ENCODE results near the gene KCNJ3. TPM values are rescaled to one million over a fixed set of nuclear protein-coding genes. Genes with fewer than 3 reads are reported as not detected.

The KCNJ3 gene
- total and polyA plus RNA-seq, 9 of the 15 experiments (the other 6 are each of a cell fraction or from before 2014, with no cell fraction given), result not detected

DNA sequence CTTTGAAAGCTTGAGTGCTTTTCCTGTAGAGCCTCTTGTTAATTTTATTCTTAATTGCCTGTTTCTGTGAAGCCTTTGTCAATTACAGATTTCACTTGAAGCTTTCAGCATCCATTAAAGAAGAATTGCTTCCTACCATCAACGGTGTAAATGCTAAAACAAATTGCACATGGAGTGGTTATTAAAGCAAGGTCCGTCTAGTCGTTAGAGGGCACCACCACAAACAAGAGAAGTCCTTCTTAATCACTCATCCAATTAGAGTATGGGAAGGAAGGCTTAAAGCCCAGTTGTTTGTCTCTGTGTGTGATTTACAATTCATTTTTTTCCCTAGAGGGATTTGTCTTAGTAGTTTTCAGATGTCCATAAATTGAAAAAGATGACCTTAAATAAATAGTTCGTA, 1.6 kb downstream of the KCNJ3 start (continued):
- TF ChIP-seq ARHGAP35 (IDR thresholded peaks at IDR 0.05; ENCODE audit: partially characterized antibody) (no peak), SIX5 (IDR thresholded peaks at IDR 0.05; ENCODE audit: borderline replicate concordance in 1 of 2, insufficient read depth in 1 of 2, low read depth in 1 of 2, low read length in 2 of 2) (no peak), NUFIP1 (IDR thresholded peaks at IDR 0.05; ENCODE audit: partially characterized antibody) (no peak), MAFF (IDR thresholded peaks at IDR 0.05; ENCODE audit: low read length) (no peak), CBX1 (IDR thresholded peaks at IDR 0.05; ENCODE audit: low read depth) (no peak), GABPA (tag; conservative IDR thresholded peaks at IDR 0.05; ENCODE audit: low read depth) (no peak)

DNA sequence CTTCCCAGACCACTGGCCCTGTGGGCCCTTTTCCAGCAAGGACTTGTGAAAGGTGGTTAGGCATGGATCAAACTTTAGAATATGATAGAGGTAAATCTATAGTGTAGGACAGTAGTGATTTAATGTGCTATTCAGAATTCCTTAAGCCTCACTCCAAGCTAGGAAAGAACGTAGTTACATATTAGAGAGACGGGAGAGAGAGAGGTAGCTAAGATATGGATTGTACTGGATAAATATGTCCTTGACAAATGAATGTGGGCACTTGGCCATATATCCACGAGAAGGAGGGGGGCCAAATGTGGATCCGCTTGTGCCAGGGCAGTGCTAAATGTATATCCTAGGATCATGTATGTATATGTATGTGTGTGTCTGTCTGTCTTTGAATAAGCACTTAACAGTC, 6.5 kb downstream of the KCNJ3 start:
- H3K27ac ChIP-seq (ENCODE audit: extremely low read depth, low read depth, low read length), result no peak overlapping the region
- 4% methylated on average over 4 of the region's 4 CpGs for WGBS (ENCODE audit: insufficient coverage, low coverage, missing lambda C conversion rate)
- FAIRE-seq (no peak), DNase-seq (ENCODE audit: extremely low read depth in 1 of 4, low spot score in 3 of 4) (no peak), ATAC-seq (no peak)
- no peaks in the 10 kb centered on the region for H4K20me1 ChIP-seq (replicated peaks; ENCODE audit: control insufficient read depth, insufficient read depth, low read length)
- ChIA-PET CTCF (ENCODE audit: low intra/inter-chr PET ratio) (no interaction called here), POLR2A (no interaction called here)
- H3K9me1 ChIP-seq (ENCODE audit: control insufficient read depth, insufficient read depth, low read length), result no peaks in the 10 kb centered on the region
- H3K9me3 ChIP-seq (replicated peaks; ENCODE audit: control insufficient read depth, insufficient read depth, low read depth, low read length), result no peaks in the 10 kb centered on the region
- H3K9ac ChIP-seq (ENCODE audit: insufficient read depth in 1 of 2, low read depth in 2 of 2, low read length in 2 of 2), result no peak overlapping the region
- no peak overlapping the region for H3K4me2 ChIP-seq (ENCODE audit: insufficient read depth, low read length)
- no peaks in the 10 kb centered on the region for H3K36me3 ChIP-seq (ENCODE audit: control insufficient read depth, insufficient read depth, low read length)
- intact Hi-C loops (cut with micrococcal nuclease) (no loop called here), in situ Hi-C loops (cut with MboI) (no loop called here)
- H3K27me3 ChIP-seq (ENCODE audit: control insufficient read depth in 2 of 2, insufficient read depth in 2 of 2, low read length in 2 of 2), result no peaks in the 10 kb centered on the region
- no TSS peak for BruUV-seq (replicated peaks)
- no peak overlapping the region for H2AFZ ChIP-seq (ENCODE audit: low read depth, low read length)
- H3K4me3 ChIP-seq, result no peak overlapping the region
- H3K79me2 ChIP-seq (ENCODE audit: control insufficient read depth, insufficient read depth, low read length), result no peaks in the 10 kb centered on the region
- no peaks in the 10 kb centered on the region for H3K4me1 ChIP-seq (replicated peaks in 1 of 2; ENCODE audit: control insufficient read depth in 2 of 2, insufficient read depth in 2 of 2, low read length in 2 of 2)
- no peak for TF ChIP-seq SAFB (IDR thresholded peaks at IDR 0.05; ENCODE audit: borderline replicate concordance, low read depth, low read length)
- TF ChIP-seq NR0B1 (IDR thresholded peaks at IDR 0.05; ENCODE audit: partially characterized antibody), result no peak
- TF ChIP-seq SREBF1 (IDR thresholded peaks at IDR 0.05; ENCODE audit: borderline replicate concordance, low read depth, low read length), result no peak
- TF ChIP-seq SRSF1 (IDR thresholded peaks at IDR 0.05; ENCODE audit: low read depth, low read length), result no peak
- TF ChIP-seq RBM25 (IDR thresholded peaks at IDR 0.05; ENCODE audit: low read depth, low read length, severe bottlenecking), result no peak
- TF ChIP-seq ZNF280A (IDR thresholded peaks at IDR 0.05; ENCODE audit: low read depth, partially characterized antibody), result no peak
- TF ChIP-seq, protein P1, sequence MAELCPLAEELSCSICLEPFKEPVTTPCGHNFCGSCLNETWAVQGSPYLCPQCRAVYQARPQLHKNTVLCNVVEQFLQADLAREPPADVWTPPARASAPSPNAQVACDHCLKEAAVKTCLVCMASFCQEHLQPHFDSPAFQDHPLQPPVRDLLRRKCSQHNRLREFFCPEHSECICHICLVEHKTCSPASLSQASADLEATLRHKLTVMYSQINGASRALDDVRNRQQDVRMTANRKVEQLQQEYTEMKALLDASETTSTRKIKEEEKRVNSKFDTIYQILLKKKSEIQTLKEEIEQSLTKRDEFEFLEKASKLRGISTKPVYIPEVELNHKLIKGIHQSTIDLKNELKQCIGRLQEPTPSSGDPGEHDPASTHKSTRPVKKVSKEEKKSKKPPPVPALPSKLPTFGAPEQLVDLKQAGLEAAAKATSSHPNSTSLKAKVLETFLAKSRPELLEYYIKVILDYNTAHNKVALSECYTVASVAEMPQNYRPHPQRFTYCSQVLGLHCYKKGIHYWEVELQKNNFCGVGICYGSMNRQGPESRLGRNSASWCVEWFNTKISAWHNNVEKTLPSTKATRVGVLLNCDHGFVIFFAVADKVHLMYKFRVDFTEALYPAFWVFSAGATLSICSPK (IDR thresholded peaks at IDR 0.05; ENCODE audit: borderline replicate concordance), result no peak
- TF ChIP-seq ZFP1 (CRISPR knock-in tag; IDR thresholded peaks at IDR 0.05), result no peak
- TF ChIP-seq POLR2AphosphoS5 (IDR thresholded peaks at IDR 0.05; ENCODE audit: control insufficient read depth, insufficient read depth, low read depth, low read length), result no peak
- no peak for TF ChIP-seq RBM14 (IDR thresholded peaks at IDR 0.05; ENCODE audit: borderline replicate concordance, insufficient read depth, low read depth, low read length)
